A673 (cell line): ENCODE data around the gene TSPO. TPM values are rescaled to one million over a fixed set of nuclear protein-coding genes. Genes with fewer than 3 reads are reported as not detected.

Source experiments
- BruUV-seq: library from RNA; stranded (reverse); fragments of 400-500 nt; replicated peaks from 2 replicates; lab custom pipeline; 2021; lab: Mats Ljungman, UMichigan
- CTCF ChIA-PET: fragments of 300-600 bp; sonication (Branson Sonifier 250); formaldehyde crosslinking; loops from one replicate; lab custom pipeline; 2022; ENCODE audit warnings: antibody characterized with exemption; lab: Charles Lee
- POLR2A ChIA-PET: fragments of 300-600 bp; sonication (Branson Sonifier 250); formaldehyde crosslinking; loops from one replicate; lab custom pipeline; 2022; ENCODE audit warnings: antibody characterized with exemption; ENCODE audit not compliant: low non-redundant PET; lab: Charles Lee
- DNase-seq: peaks from one replicate; pipeline ENCODE4 v3.0.0-alpha.2; 2015; ENCODE audit warnings: low spot score
- H3K27ac ChIP-seq: fragments of 200-600 bp; sonication (generic); 2 replicates; pipeline ENCODE4 v1.5.1; 2016; ENCODE audit warnings: mixed run types, low read depth, mild to moderate bottlenecking, mixed read lengths, antibody characterized with exemption, low read length; ENCODE audit not compliant: poor library complexity, severe bottlenecking
- H3K27me3 ChIP-seq: fragments of 200-600 bp; sonication (generic); replicated peaks from 2 replicates; pipeline ENCODE4 v1.6.1; 2017; ENCODE audit warnings: mixed run types, low read depth, mild to moderate bottlenecking, mixed read lengths, antibody characterized with exemption, low read length; ENCODE audit not compliant: insufficient read depth, poor library complexity
- H3K36me3 ChIP-seq: fragments of 200-600 bp; sonication (generic); 2 replicates; pipeline ENCODE4 v1.6.1; 2016; ENCODE audit warnings: mixed run types, mild to moderate bottlenecking, mixed read lengths, antibody characterized with exemption, low read length; ENCODE audit not compliant: insufficient read depth, poor library complexity, severe bottlenecking
- H3K4me1 ChIP-seq: fragments of 200-600 bp; sonication (generic); 2 replicates; pipeline ENCODE4 v1.6.1; 2017; ENCODE audit warnings: mixed run types, mild to moderate bottlenecking, mixed read lengths, antibody characterized with exemption, low read length; ENCODE audit not compliant: insufficient read depth, poor library complexity, severe bottlenecking
- H3K4me3 ChIP-seq: fragments of 200-600 bp; sonication (generic); 2 replicates; pipeline ENCODE4 v1.5.1; 2016; ENCODE audit warnings: low read depth, mixed run types, mild to moderate bottlenecking, mixed read lengths, low read length; ENCODE audit not compliant: poor library complexity, severe bottlenecking
- H3K9me3 ChIP-seq: fragments of 200-600 bp; sonication (generic); 2 replicates; pipeline ENCODE4 v1.6.1; 2016; ENCODE audit warnings: mixed run types, low read depth, mild to moderate bottlenecking, mixed read lengths, antibody characterized with exemption, low read length; ENCODE audit not compliant: poor library complexity, severe bottlenecking
- CTCF ChIP-seq: fragments of 300-800, 200-600 bp; sonication (generic); conservative IDR thresholded peaks from 2 replicates; pipeline ENCODE4 v1.5.1; 2017; ENCODE audit warnings: low read depth, mild to moderate bottlenecking, antibody characterized with exemption, low read length, moderate library complexity, mixed read lengths
- EZH2 ChIP-seq: fragments of 200-600 bp; sonication (generic); IDR thresholded peaks from 2 replicates; pipeline ENCODE4 v1.6.1; 2017; ENCODE audit warnings: borderline replicate concordance, low read depth, mild to moderate bottlenecking, mixed read lengths, antibody characterized with exemption, low read length; ENCODE audit not compliant: poor library complexity, severe bottlenecking
- intact Hi-C: fragments of 100-400 bp; cut with micrococcal nuclease; formaldehyde crosslinking; loops from one replicate; pipeline ENCODE4 v1.10.0; 2022; ENCODE audit not compliant: unreplicated experiment
- total RNA-seq: library from RNA; stranded (reverse); gene quantifications from 2 replicates; pipeline ENCODE4 v1.2.3, GENCODE V29; 2021

TSPO gene
- total RNA-seq, 1 experiment from 2014 or later = 105 TPM

- ChIA-PET POLR2A (no interaction called here), CTCF (no interaction called here)
- intact Hi-C loops = no loop called here
- no peaks in the 10 kb centered on the region for H3K27me3 ChIP-seq
- no TSS peak for BruUV-seq
- H3K9me3 ChIP-seq = no peaks in the 10 kb centered on the region
- no peak for TF ChIP-seq CTCF
- no peak for TF ChIP-seq EZH2
- peaks cover 4% of the 10 kb centered on the region for H3K36me3 ChIP-seq
- H3K4me3 ChIP-seq = no peak overlapping the region
- no peak overlapping the region for H3K27ac ChIP-seq
- DNase-seq = no peak
- peaks cover 10% of the 10 kb centered on the region for H3K4me1 ChIP-seq
These were observed 37.6 kb downstream of the TSPO start for GRCh38 chr22:43188829-43189545.

- Histone ChIP-seq H3K36me3 (no peaks in the 10 kb centered on the region), H3K27me3 (no peaks in the 10 kb centered on the region), H3K4me3 (no peak overlapping the region), H3K4me1 (no peaks in the 10 kb centered on the region), H3K27ac (no peak overlapping the region), H3K9me3 (no peaks in the 10 kb centered on the region)
- ChIA-PET CTCF (no interaction called here), POLR2A (no interaction called here)
- no peak for TF ChIP-seq CTCF
- TF ChIP-seq EZH2 = no peak
- no TSS peak for BruUV-seq
- DNase-seq = no peak
- intact Hi-C loops = no loop called here
These were observed 40.5 kb downstream of the TSPO start for GRCh38 chr22:43191831-43192230.

GRCh38 chr22:43197271-43197941 lies 46.0 kb downstream of the TSPO start:
- H3K36me3 ChIP-seq = no peaks in the 10 kb centered on the region
- H3K27me3 ChIP-seq = no peaks in the 10 kb centered on the region
- no peak overlapping the region for H3K27ac ChIP-seq
- BruUV-seq = no TSS peak
- DNase-seq = no peak
- no peaks in the 10 kb centered on the region for H3K9me3 ChIP-seq
- no peak for TF ChIP-seq EZH2
- no peak for TF ChIP-seq CTCF
- CTCF ChIA-PET = interaction anchor here (0.7 to 0.9 kb wide), 2 partner anchors 10 to 640 kb away, joined by 3 to 6 read pairs; no protein-coding TSS in a partner anchor
- H3K4me1 ChIP-seq = no peaks in the 10 kb centered on the region
- H3K4me3 ChIP-seq = no peak overlapping the region
- intact Hi-C loops = no loop called here
- POLR2A ChIA-PET = no interaction called here
